Urothelium cell line (cell line): ENCODE results near the gene TACC2.
"Not testable (repeated sequence)": the region's sequence is repeated elsewhere in the genome, so short reads cannot be mapped to it uniquely, and the experiment has no call there.

Experiments
- DNase-seq: peaks from one replicate; pipeline ENCODE4 v3.0.0; 2011; ENCODE audit warnings: low spot score, mixed read lengths
- FAIRE-seq: peaks from 2 replicates; lab custom pipeline; 2011; peaks lifted over from hg19 to GRCh38; lab: Jason Lieb, UNC

Gene TACC2

GRCh38 chr10:122021828-122022227, 32.9 kb downstream of the TACC2 start:
- FAIRE-seq (no peak), DNase-seq (no peak)

GRCh38 chr10:122022276-122022675, 33.3 kb downstream of the TACC2 start:
- FAIRE-seq (no peak), DNase-seq (no peak)

DNA sequence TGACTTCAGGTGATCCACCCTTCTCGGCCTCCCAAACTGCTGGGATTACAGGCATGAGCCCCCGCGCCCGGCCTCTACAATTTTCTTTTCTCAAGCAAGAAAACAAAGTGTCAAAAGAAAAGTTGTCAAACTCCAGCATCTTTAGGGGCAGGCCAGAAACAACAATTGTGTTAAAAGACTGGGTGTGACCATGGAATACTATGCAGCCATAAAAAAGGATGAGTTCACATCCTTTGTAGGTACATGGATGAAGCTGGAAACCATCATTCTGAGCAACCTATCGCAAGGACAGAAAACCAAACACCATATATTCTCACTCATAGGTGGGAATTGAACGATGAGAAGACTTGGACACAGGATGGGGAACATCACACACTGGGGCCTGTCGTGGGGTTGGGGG, 34.3 kb downstream of the TACC2 start:
- DNase-seq, FAIRE-seq: not testable (repeated sequence)

DNA sequence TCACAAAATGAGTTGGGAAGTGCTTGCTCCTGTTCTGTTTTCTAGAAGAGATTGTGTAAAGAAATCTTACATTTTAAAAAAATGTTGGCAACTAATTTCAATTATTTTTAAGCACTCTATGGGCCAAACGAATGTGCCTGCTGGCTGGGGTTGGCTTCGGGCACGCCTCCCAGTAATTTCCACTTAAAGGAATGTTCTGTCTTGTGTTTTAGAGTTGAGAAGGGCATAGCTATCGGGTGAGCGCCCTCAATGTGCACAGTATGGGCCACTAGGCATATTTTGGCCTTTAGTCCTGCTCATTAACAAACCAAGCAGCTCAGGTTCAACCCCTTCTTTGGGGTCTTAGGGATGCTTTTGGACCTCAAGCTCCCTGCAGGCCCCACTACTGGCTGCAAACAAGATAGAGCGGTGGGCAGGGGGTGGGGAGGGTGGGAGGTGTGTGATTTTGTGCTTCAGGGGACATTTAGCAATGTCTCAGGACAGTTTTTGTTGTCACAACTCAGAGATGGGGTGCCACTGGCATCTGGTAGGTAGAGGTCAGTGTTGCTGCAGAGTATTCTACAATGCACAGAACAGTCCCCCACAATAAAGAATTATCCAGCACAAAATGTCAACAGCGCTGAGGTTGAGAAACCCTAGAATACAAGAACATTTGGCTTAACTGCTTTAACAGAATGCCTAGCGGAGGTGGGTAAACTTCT, 40.7 kb downstream of the TACC2 start:
- FAIRE-seq (no peak), DNase-seq (no peak)

DNA sequence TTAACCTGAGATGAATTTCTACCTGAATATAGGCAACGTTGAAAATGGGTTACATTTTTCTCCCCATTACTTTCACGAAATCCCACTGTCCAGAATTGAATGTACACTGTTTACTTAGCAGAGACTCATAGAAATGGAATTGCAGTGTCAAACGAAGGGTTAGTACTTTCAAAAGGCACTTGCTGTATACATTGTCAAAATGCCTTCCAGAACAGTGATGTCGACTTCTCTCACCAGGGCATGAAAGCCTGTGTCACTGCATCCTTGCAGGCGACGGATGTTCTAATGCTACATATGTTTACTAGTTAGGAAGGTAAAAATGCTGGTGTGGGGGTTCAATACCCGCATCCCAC, 41.2 kb downstream of the TACC2 start:
- FAIRE-seq (no peak), DNase-seq (no peak)

DNA sequence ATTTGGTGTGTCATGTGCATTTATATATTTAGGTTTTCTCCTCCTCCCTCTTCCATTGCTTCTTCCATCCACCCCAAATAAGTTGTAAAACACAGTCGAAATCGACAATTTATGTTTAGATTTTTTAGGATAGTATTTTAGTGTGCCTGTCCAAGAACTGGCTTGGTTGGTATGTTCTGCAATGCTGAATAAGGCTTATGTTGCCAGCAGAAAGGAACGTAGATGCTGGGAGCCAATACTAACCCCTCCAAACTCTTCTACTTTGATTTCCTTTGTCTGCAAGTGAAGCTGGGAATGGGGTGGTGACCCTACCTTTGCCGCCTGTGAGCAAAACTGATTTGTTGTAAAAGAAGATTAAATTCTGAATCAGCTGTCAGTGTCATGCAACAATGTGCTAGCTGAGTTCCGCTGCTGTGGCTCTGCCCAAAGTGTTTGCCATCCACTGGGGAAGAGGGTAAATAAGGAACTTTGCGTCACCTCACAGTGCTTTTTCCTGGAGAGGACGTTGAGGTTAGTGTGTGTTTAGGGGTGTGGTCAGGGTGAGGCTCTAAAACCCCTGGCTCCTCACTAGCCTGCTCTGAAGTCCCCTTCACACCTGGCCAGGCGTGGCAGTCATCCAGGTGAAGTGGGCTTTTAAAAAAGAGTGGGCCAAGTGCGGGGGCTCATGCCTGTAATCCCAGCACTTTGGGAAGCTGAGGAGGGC, 44.4 kb downstream of the TACC2 start:
- DNase-seq (no peak), FAIRE-seq (no peak)

DNA sequence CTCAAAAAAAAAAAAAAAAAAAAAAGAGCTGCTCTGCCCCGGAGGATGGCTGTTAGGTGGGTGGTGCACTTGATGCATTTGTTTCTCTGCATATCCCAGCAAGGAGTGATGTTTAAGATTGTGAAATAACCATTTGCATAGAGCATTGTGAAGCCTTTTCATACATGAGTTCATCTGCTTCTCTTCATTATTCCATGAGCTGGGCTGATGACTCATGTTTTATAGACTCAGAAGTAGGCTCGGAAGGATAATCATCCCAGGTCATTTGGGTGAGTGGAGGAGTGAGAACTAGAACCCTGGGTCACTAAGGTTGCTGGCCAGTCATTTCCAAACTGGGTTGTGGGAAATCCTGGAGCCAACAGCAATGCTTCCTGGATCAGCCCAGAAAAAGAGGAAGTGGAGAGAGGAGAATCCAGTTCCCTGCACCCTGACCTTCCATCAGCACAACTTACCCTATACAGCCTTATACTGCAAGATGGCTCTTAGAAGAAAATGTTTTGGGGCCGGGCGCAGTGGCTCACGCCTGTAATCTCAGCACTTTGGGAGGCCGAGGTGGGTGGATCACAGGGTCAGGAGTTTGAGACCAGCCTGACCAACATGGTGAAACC, 45.3 kb downstream of the TACC2 start:
- no peak for FAIRE-seq
- DNase-seq: no peak

GRCh38 chr10:122040786-122041185, 51.8 kb downstream of the TACC2 start:
- DNase-seq (no peak), FAIRE-seq (no peak)

DNA sequence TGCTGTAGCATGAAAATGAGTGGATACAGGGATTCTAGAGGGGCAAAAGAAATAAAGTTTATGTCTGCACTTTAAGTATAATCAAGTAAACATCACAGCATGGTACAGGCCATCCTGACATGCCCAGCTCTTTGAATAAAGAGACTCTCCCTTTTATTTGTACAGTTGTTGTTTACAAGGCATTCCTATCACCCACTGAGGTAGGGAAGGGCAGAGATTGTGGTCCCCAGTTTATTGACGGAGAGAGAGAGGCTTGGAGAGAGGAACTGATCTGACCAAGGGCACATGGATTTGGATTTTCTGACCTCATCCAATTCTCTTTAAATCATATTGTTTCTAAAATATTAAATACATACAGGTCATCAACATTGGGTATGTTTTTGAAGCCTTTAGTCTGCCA, 53.9 kb downstream of the TACC2 start:
- FAIRE-seq: no peak

GRCh38 chr10:122044045-122044661, 55.2 kb downstream of the TACC2 start:
- no peak for DNase-seq
- no peak for FAIRE-seq

More for the DNA sequence above, 53.9 kb downstream of the TACC2 start:
- no peak for DNase-seq

- DNase-seq (no peak), FAIRE-seq (no peak)
These were observed 55.8 kb downstream of the TACC2 start for GRCh38 chr10:122044713-122045112.

DNA sequence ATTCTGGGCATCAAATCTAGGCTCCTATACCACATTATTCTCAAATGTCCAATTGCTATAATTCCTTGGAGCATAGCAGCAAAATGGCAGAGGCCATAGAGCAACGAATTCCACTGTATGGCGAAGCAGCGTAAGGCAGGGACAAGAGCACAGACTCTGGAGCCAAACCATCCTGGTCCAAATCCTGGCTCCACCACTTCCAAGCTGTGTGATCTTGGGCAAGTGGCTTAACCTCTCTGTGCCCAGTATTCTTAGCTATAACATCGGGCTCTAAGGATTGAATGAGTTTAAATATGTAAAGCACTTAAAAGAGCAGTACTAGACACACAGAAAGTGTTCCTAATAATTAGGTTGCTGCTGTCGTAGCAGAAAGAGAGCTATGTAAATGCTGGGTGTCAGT, 56.2 kb downstream of the TACC2 start:
- DNase-seq (no peak), FAIRE-seq (no peak)

DNA sequence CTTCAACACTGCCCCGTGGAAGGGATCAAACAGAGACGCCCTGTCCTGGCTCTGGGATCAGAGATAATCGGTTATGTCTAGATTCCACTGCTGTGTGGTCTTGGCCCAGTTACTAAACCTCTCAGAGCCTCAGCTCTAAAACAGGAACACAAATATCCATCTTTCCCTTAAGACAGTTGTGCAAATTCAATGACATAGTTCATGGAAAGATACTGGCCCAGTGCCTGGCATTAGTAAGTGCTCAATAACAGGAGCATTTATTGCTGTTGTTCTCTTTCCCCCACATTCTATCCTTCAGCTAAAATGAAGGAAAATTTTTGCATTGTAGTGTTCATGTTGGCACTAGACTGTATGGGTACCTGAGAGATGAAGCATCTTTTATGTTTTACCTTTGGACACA, 58.6 kb downstream of the TACC2 start:
- DNase-seq (no peak), FAIRE-seq (no peak)

- DNase-seq (no peak), FAIRE-seq (no peak)
These were observed 60.1 kb downstream of the TACC2 start for GRCh38 chr10:122049076-122049475.

DNA sequence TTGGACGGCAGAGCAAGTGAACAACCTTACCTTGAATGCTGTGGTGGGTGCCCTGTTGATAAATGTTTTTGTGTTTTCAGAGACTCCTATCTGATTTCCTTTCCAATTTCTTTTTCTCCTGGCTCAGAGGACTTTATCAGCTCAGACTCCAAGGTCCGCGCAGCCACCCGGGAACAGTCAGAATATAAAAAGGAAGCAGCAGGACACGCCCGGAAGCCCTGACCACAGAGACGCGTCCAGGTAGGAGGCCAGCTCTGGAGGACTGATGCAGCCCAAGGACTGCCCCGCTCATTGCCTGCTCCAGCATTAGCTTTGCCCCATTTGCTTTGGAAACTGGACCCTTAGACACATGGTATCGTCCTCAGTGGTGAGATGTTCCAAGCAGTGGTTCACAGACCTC, 61.3 kb downstream of the TACC2 start:
- no peak for DNase-seq

DNA sequence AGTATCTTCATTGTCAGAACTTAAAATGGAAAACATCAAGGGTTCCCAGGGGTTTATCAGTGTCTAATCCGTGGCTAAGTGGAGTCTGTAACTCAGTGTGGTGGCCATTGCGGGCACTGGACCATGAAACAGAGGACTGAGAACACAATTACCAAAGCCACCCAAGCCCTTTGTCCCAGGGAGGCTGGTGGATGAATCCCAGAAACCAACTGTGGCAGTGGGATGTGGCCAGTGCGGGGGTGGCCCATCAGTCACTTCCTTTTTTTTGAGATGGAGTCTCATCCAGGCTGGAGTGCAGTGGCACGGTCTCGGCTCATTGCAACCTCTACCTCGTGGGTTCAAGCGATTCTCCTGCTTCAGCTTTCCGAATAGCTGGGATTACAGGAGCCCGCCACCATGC, 61.8 kb downstream of the TACC2 start:
- DNase-seq (no peak), FAIRE-seq (no peak)

More for the DNA sequence above, 61.3 kb downstream of the TACC2 start:
- no peak for FAIRE-seq

GRCh38 chr10:122051609-122052385, 62.8 kb downstream of the TACC2 start:
- no peak for FAIRE-seq

DNA sequence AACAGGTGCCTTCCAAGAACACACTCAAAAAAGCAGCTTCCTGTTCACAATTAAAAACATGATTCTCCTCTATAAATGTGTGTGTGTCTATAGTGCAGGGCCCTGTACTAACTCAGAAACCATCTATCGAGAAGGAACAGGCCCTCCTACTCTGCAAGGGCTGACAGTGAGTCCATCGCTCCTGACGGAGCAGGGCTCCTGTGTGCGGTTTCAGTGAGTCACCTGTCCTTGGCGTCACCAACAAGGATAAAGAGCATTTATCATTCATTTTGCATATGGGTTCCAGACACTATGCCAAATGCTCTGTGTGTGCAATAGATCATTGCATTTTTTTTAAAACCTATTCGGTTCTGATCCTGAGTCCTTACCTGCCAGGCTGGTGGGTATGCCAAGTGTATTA, 63.7 kb downstream of the TACC2 start:
- FAIRE-seq (no peak), DNase-seq (peak; percentile 64)

More at GRCh38 chr10:122051609-122052385, 62.8 kb downstream of the TACC2 start:
- DNase-seq: peak; percentile 76

DNA sequence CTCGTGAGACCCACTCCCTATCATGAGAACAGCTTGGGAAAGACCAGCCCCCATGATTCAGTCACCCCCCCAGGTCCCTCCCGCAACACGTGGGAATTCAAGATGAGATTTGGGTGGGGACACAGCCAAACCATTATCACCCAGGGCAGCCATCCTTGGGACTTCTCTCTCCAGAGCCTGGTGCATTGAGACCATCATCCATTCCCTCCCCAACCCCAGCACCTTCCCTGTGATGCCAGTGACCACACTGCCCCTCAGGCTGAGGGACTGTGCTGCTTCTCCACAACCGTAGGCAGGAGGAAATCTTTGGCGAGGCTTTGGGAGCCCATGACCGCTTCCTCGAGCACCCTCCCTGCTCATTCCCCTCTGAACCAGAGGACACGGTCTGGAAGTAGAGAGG, 64.4 kb downstream of the TACC2 start:
- FAIRE-seq: no peak
- DNase-seq: no peak

GRCh38 chr10:122054048-122055025, 65.4 kb downstream of the TACC2 start:
- DNase-seq: no peak
- no peak for FAIRE-seq
